GM21447 (cell line): ENCODE results near the gene CD38.
"Not testable (repeated sequence)": the region's sequence is repeated elsewhere in the genome, so short reads cannot be mapped to it uniquely, and the experiment has no call there.

Source experiments
- ATAC-seq: cut with Tn5 transposase; IDR thresholded peaks from one replicate; pipeline ENCODE4 v1.9.1; 2021; ENCODE audit not compliant: unreplicated experiment

CD38 gene

GRCh38 chr4:15794905-15795304 lies 16.8 kb downstream of the CD38 start:
- peak; percentile 60 for ATAC-seq

GRCh38 chr4:15797320-15797719 lies 19.2 kb downstream of the CD38 start:
- ATAC-seq, result no peak

- ATAC-seq, result no peak
Observed at GRCh38 chr4:15799141-15799540, 21.0 kb downstream of the CD38 start.

GRCh38 chr4:15799701-15800100 lies 21.6 kb downstream of the CD38 start:
- ATAC-seq, result no peak

- ATAC-seq, result not testable (repeated sequence)
Observed at GRCh38 chr4:15802497-15802896, 24.4 kb downstream of the CD38 start.

GRCh38 chr4:15805583-15806517 lies 27.7 kb downstream of the CD38 start:
- peak; percentile 40 for ATAC-seq

GRCh38 chr4:15809058-15809457 lies 30.9 kb downstream of the CD38 start:
- ATAC-seq, result peak; percentile 75

- peak; percentile 11 for ATAC-seq
Observed at GRCh38 chr4:15809466-15809865, 31.3 kb downstream of the CD38 start.

- no peak for ATAC-seq
Observed at GRCh38 chr4:15811703-15812337, 33.7 kb downstream of the CD38 start.

GRCh38 chr4:15832523-15833451 lies 54.7 kb downstream of the CD38 start:
- no peak for ATAC-seq

GRCh38 chr4:15833801-15834200 lies 55.7 kb downstream of the CD38 start:
- ATAC-seq, result no peak

- peak; percentile 71 for ATAC-seq
Observed at GRCh38 chr4:15836362-15836761, 58.2 kb downstream of the CD38 start.

GRCh38 chr4:15837591-15837990 lies 59.5 kb downstream of the CD38 start:
- ATAC-seq, result no peak

GRCh38 chr4:15841194-15841730 lies 63.1 kb downstream of the CD38 start:
- ATAC-seq, result not testable (repeated sequence)

GRCh38 chr4:15847746-15848145 lies 69.6 kb downstream of the CD38 start:
- ATAC-seq, result no peak

- ATAC-seq, result no peak
Observed at GRCh38 chr4:15848191-15848842, 70.2 kb downstream of the CD38 start.

- no peak for ATAC-seq
Observed at GRCh38 chr4:15851969-15852368, 73.8 kb downstream of the CD38 start.

GRCh38 chr4:15852524-15852923 lies 74.4 kb downstream of the CD38 start:
- ATAC-seq, result no peak

- no peak for ATAC-seq
Observed at GRCh38 chr4:15853345-15853744, 75.2 kb downstream of the CD38 start.

- no peak for ATAC-seq
Observed at GRCh38 chr4:15855804-15856475, 77.8 kb downstream of the CD38 start.
